HCEC 1CT (cell line): Measurements from ENCODE around the gene GABPA.
"Not testable (repeated sequence)": the region's sequence is repeated elsewhere in the genome, so short reads cannot be mapped to it uniquely, and the experiment has no call there.

Experiments
- DNase-seq: peaks from one replicate; pipeline ENCODE4 v3.0.0-alpha.2; 2017

GABPA gene

DNA sequence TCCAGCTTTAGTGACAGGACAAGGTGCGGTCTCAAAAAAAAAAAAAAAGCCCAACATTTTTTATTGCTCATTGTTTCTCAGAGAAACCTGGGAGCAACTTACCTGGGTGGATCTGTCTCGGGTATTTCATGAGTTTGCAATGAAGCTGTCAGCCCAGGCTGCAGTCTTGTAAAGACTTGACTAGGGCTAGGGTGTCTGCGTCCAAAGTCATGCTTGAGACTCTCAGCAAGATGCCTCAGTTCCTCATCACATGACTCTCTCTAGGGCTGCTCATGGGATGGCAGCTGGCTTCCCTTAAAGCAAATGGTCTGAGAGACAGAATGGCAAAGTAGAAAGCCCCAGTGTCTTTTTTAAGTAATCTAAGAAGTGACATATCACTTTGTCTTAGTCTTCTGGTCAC lies 8.1 kb downstream of the GABPA start:
- DNase-seq = no peak

- no peak for DNase-seq
Observed at GRCh38 chr21:25744854-25745253, 10.1 kb downstream of the GABPA start.

- no peak for DNase-seq
Observed at GRCh38 chr21:25750085-25750484, 15.3 kb downstream of the GABPA start.

- DNase-seq = no peak
Observed at GRCh38 chr21:25752416-25752815, 17.6 kb downstream of the GABPA start.

DNA sequence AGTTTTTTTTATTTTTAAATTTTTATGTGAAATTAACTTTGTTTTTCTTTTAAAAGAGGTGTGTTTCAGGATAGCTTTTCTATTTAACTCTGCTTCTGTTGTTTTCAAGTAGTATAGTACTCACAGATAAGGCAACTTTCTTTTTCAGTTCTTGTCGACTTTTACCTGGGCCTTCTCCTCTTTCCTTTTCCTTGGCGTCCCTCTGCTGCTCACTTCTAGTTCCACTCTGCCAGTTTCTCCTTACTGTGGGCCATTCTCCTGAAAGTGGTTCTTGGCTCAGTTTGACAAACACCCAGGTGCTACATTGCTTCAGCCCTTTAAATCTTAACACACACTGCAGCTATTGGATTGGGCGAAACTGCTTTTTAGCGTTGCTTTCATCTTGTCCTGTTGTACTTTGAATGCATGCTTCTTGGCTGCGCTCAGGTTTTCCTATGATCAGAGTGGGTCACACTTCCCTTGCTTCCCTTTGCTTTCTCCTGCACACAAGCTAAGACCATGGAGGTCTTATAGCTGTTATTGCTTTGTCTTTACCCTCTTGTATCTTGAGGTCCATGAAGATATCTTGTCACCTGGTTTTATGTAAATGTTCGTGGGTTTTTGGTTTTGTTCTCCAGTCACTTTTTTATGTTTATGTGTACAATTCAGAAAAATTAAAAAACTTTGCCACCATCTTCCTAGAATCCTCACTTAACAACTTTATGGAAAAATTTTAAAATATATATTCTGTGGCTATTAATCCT lies 21.6 kb downstream of the GABPA start:
- DNase-seq = no peak

- DNase-seq = no peak
Observed at GRCh38 chr21:25757531-25757930, 22.8 kb downstream of the GABPA start.

- DNase-seq = no peak
Observed at GRCh38 chr21:25759573-25759972, 24.8 kb downstream of the GABPA start.

DNA sequence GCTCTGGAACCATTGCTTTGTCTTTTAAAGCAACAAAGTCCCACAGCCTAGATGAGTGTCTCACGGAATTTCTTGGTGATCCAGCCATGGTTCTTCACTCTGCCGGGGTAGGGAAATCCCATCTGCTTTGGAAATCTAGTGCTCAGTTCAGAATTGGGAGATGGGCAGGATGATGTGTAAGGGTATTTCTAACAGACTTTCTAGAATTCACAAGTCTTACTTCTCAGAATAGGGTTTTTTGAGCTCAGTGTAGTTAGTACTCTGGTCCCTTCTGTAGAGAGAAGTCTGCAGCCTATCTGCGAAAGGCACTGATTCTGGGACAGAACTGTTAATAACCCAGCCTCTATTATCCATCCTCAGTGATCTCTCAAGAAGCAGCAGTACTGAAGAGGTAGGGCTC lies 25.3 kb downstream of the GABPA start:
- no peak for DNase-seq

DNA sequence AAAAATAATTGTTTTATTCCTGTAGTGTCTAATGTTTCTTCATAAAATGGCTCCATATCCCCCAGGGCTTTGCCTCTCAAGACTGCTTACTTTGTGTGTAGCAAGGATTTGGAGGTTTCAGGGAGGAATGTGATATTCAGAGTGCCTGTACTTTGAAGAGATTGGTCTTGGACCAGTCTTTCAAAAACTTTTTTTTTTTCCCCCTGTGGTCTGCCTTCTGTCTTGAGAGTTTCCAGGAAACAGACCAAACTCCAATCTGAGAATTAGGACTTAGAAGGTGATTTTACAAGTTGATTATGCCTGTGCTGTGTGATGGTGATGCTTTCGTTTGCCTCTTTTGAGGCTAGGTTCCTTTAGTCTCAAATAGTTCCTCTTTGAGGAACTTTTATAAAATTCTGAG lies 25.9 kb downstream of the GABPA start:
- DNase-seq = no peak

DNA sequence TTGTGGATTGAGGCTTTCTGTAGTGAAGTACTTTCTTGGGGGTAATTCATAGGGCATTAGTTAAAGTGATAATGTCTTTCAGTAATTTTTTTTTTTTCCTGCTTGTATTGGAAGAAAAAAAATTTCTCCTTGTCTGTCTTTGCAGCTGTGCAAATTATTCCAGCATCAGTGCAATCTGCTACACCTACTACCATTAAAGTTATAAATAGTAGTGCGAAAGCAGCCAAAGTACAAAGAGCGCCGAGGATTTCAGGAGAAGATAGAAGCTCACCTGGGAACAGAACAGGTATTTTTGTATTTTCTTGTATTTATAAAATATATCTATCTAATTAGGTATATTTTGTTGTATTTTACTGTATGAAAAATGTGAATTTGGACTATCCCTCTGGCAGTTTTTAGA lies 29.3 kb downstream of the GABPA start:
- no peak for DNase-seq

DNA sequence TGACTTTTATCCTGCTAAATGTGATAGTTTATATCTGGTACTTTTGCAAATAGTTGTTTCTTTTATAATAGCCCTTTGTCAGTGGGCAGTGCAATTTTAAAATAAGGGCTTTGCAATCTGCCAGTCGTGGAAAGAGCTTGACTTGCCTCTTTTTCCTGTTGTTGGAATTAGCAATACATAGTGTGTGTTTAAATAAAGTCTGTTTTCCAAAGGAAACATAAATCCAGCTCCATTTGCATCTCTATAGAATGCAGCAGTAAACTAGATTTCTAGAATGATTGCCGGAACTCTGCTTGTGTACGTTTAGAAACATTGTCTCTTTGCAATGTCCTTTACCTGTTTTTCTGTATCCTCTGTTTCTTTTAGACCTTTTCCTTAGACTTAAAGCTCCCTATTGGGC lies 33.1 kb downstream of the GABPA start:
- no peak for DNase-seq

DNA sequence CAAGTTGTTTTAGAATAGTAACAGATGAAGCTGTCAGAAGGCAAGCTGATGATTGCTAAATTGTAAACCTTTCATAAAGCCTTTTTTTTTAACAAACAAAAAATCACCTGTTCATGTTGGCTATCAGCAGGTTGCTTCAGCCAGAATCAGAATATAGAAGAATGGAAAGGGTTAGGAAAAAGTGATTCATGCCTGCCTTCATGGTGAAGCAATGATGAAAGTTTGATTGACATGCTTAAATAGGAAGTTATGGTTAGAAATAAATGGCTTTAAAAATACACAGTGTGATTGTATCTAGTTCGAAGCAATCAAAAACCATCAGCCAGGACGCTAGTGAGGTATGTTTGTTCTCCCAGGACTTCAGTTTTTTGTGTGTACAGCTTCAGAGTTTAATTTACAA lies 37.9 kb downstream of the GABPA start:
- DNase-seq = no peak

- DNase-seq = no peak
Observed at GRCh38 chr21:25776440-25776839, 41.7 kb downstream of the GABPA start.

GRCh38 chr21:25778126-25778875 lies 43.5 kb downstream of the GABPA start:
- DNase-seq = not testable (repeated sequence)

- DNase-seq = no peak
Observed at GRCh38 chr21:25788677-25789076, 53.9 kb downstream of the GABPA start.

GRCh38 chr21:25790122-25790877 lies 55.5 kb downstream of the GABPA start:
- peak; percentile 52 for DNase-seq

GRCh38 chr21:25790878-25791204 lies 56.1 kb downstream of the GABPA start:
- no peak for DNase-seq

- peak; percentile 23 for DNase-seq
Observed at GRCh38 chr21:25791319-25791718, 56.5 kb downstream of the GABPA start.

DNA sequence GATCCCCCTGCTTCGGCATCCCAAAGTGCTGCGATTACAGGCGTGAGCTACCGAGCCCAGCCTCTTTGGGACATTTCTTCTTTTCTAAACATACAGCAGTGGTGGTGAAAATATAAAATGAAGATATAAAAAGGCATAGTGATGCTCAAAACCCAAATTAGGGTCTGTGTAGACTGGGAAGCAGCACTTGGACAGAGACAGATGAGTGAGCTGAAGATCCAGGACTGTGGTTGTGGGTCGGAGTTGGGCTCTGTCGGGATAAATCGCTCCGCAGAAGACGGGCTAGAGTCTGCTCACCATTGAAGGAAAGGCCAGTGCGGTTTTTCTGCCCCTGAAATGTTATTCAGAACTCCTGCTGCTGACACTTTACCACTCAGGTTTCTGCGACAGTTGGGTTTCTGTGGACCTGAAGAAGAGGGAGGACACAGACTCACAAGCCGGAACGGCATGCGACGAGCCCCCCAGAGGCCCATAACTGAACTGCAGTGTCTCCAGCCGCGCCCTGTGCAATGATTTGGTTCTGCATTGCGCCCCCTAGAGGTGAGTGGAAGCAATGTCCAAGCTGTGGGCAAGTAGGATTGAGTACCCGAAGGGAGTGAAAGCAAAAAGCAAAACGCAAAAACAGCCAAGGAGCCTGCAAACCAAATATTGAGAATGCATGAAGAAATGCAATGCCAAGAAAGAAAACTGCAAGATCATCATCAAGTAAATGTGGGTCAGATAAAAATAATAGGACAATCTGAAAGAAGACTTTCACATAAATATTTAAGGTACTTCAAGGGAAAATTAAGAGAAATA lies 66.6 kb downstream of the GABPA start:
- peak; percentile 81 for DNase-seq

DNA sequence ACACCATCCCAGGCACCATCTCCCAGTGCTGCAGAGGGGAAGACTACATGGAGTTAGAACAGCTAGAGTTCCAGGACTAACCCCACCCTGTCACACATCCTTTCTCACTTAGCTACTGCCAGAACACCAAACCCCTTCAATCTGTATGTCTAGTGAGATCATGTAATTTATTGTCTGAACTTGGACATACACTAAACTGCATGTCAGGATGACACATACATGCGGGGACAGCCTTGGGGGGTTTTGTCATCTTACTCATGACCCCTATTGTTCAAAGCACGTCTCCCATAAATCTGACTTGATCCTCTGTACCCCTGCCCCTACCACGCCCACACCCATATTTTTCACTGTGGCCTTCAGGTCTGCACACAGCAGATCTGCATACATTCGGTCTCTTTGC lies 71.3 kb downstream of the GABPA start:
- no peak for DNase-seq

GRCh38 chr21:25807191-25807590 lies 72.4 kb downstream of the GABPA start:
- no peak for DNase-seq

DNA sequence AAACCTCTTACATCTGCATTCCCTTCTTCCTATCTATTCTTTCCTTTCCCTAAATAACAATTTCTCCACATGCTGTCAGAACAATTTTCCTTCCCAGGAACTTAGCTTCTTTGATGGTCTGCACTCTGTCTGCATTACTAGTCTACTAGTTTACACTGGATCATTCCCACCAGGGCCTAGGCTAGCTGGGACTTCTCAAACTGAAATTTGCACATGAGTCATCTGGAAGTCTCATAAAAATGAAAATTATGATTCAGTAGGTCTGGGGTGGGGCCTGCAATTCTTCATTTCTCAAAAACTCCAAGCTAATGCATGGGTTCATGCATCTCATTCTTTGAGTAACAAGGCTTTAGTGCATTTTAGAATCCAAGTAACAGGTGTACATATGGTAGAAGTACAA lies 74.2 kb downstream of the GABPA start:
- DNase-seq = peak; percentile 42

DNA sequence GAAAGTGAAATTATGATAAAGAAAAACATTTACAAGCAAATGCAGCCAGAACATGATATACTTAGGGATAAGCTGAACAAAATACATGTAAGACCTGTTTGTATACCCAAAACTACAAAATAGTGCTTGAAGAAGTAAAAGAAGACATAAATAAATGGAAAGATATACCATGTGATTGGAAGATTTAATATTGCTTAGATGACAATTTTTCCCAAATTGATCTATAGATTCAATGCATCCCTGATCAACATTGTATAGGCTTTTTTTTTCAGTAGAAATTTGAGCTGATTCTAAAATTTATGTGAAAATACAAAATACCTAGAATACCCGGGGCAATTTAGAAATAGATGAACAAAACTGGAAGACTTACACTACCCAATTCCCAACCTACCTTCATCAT lies 76.4 kb downstream of the GABPA start:
- no peak for DNase-seq
